Endometrial microvascular endothelial cells (primary cell): ENCODE data around the gene LASP1NB.
"Not testable (repeated sequence)": the region's sequence is repeated elsewhere in the genome, so short reads cannot be mapped to it uniquely, and the experiment has no call there.

Experiments used
- in situ Hi-C: cut with HindIII; loops from 2 replicates; pipeline ENCODE4 v1.10.0; 2017; ENCODE audit warnings: low sequenced_read_pairs, low pct_unique_long_range_greater_than_20kb; ENCODE audit errors: inconsistent ontology term

The LASP1NB gene

DNA sequence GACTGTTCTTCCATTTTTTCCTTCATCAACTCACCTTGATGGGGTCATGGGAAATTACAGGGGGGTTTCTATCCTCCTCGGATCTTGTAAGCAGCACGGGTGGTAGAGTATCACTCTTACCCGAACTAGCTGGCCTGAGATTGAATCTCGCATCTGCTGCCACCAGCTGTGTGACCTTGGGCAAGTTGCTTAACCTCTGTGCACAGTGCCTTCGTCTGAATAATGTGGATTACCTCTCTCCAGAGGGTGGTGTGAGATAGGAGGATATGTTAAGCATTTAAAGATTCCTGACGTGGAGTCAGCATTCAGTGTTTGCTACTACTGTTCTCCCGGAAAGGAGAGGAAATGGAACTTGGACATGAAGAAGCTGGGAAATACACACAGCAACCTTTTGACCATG is 31.1 kb upstream of the LASP1NB start:
- in situ Hi-C loops, result no loop called here

- in situ Hi-C loops, result no loop called here
These were observed 29.0 kb upstream of the LASP1NB start for GRCh38 chr17:38896346-38896954.

DNA sequence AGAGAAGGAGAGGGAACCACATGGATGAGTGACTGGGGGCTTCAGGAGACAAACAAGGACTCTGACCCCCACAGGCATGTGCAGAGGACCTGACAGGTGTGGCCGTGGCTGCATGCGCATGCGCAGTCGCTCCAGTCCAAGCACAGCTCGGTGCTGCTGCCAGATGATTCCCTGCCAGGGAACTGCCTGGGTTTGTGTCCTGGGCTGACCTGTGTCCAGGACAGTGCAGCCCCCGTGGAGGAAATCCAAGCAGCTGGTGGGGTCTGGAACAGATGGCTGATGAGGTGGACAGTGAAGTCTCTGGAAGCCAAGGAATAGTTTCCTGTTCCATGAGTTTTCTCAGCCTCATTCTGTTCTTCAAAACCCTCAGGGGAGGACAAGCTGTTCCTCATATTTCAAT is 28.2 kb upstream of the LASP1NB start:
- in situ Hi-C loops, result no loop called here

DNA sequence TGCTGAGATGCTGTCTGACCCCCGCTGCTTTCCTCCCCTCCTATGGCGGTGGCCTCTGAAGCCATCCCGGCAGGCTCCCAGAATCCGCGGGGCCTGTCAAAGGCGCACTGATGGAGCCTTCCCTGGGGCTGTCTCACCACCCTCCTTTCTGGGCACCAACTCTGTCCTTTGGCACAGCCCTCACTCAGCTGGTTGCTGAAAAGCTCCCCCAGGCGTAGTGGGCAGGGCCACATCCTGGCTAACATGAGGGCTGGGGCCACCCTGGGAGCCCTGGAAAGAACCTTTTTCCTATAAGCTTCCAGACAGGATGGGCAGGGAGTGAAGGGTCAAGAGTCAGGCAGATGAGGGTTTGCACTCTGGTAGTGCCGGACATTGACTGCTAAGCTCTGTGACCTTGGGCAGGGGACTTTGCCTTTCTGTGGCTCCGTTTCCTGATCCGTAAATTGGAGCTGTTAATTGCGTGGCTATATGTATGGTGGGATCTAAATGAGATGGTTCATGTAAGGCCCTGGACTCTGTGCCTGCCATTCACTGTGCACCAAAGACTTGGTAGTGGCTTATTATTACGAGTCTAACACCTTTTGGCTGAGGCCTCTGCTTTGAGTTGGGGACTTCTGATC is 27.6 kb upstream of the LASP1NB start:
- in situ Hi-C loops, result no loop called here

DNA sequence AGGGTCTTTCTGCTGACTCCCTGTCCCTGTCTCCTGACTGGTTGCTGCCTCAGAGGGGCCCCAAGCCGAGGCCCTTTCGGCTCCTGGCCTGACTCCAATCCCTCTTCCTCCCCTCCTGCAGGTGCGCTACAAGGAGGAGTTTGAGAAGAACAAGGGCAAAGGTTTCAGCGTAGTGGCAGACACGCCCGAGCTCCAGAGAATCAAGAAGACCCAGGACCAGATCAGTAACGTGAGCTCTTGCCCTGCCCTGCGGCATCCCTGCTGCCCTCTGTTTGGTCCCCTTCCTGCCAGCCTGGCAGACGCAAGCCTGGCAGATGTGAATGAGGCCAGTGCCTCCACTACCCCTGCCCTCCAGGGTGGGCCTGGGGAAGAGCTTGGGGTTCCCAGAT is 27.1 kb upstream of the LASP1NB start:
- in situ Hi-C loops, result no loop called here

DNA sequence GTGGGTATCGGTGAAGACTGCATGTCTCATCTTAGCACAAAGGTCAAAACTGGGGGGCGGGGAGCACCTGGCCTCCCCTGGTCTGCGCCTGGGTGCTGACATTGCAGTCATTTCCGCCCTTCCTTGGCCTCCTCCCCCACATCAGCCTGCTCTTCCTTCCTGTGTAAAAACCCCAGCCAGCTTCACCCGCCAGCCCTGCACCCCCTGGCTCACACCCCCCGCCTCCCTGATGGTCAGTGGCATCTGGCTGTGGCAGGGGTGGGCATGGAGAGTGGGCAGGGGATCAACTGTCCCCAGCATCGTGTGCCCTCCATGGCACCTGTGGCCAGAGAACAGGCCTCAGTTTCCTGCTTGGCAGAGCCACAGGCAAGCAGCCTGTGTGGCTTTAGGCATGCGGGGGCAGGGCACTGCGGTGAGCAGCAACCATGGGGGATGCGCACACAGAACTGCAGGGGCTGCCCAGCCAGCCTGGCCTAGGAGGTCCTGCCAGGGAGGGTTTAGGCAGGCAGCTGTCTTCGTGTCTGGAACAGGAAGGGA is 26.5 kb upstream of the LASP1NB start:
- in situ Hi-C loops, result no loop called here

DNA sequence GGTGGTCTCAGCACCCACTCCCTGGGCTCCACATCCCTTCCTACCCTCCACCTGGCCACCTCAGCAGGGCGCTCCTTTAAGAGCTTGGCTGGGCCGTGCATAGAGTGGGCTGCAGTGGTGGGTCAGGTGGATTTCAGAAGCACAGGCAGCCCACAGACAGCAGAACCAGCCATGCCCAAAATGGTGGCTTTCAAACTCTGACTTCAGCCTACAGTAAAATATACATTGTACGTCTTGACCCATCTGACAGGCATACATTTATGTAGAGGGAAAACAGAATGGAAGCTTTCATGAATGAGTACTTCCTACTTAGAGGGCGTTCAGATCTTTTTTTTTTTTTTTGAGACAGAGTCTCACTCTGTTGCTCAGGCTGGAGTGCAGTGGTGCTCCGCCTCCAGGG is 26.0 kb upstream of the LASP1NB start:
- in situ Hi-C loops, result no loop called here

- in situ Hi-C loops, result no loop called here
These were observed 24.3 kb upstream of the LASP1NB start for GRCh38 chr17:38900978-38901656.

- in situ Hi-C loops, result no loop called here
These were observed 22.0 kb upstream of the LASP1NB start for GRCh38 chr17:38903404-38903803.

GRCh38 chr17:38904892-38905291 is 20.5 kb upstream of the LASP1NB start:
- in situ Hi-C loops, result no loop called here

- in situ Hi-C loops, result no loop called here
These were observed 20.0 kb upstream of the LASP1NB start for GRCh38 chr17:38905375-38905774.

DNA sequence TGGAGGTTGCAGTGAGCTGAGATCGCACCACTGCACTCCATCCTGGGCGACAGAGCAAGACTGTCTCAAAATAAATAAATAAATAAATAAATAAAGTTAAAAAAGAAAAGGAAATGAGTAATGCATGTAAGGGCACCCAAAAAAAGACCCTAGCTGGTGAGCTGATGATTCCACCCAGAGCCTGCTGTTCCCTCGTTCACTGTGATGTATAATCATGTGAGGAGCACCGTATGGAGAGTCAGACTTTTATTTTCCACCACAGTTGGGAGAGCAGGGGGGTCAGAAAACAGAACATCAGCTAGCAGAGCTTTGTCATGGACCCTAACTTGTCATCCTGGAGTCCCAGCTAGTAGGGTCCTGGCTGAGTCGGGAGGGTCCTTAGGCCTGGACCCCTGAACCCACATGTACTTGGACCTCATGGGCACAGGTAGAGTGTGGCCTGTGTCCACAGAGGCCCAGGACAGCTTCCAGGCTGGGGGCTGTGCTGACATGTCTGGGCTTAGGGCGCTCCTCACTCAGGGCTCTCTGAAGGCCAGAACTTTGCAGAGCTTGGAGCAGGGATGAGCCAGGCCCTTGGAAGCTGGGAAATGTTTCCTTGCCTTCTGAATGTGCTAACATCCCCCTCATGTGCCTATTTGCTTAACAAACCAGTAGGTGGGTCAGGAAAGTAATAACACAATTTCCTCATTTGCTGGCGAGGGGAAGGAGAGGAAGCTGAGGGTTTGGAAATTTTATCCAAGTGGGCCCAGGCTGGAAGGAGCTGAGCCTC is 18.8 kb upstream of the LASP1NB start:
- in situ Hi-C loops, result no loop called here

DNA sequence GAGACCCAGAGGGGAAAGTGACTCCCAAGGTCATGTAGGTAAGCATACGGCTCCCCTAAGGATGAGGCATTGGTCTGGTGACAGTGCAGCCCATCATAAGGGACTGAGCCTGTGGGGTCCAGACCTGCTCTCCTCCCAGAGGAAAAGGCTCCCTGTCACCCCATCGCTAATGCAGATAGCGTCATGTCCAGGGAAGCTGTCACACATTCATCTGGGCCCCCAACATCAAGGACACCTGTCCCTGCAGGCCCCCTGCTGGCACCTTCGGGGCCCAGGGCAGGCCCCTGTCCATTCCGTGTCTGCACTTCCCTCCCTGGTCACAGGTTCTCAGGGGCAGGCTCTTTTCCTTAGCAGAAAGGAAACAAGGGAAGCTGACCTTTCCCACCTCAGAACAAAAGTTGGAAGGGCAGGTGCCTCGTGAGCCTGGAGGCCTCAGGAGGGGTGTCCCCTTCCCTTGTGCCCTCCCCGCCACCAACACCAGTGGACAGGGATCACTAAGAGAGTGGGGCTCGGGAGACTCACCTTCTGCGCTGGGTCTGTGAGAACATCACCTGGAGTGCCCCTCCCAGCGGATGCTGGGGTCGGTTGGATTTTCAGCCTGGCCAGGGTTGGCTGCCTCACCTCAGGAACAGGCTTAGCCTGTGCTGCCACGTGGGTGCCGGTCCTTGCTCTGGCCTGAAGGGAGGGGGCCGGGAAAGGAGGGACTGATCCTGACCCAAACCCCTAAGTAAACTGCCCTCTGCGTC is 17.3 kb upstream of the LASP1NB start:
- in situ Hi-C loops, result no loop called here

- in situ Hi-C loops, result no loop called here
These were observed 16.7 kb upstream of the LASP1NB start for GRCh38 chr17:38908676-38909181.

DNA sequence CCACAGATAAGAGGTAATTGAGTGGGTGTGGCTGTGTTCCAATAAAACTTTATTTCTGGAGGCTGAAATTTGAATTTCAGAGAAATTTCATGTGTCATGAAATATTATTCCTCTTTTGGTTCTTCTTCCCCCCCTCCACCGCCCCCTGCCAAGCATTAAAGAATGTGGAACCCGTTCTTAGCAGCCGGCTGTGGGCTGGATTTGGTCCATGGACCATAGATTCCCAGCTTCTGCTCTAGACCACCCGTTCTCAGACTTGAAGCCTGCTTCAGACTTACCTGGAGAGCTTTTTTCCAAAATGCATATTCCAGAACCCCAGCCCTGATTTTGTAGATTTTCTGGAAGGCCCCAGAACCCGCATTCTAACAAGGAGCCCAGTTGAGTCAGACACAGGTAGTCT is 15.1 kb upstream of the LASP1NB start:
- in situ Hi-C loops, result no loop called here

GRCh38 chr17:38911081-38911730 is 14.2 kb upstream of the LASP1NB start:
- in situ Hi-C loops, result no loop called here

DNA sequence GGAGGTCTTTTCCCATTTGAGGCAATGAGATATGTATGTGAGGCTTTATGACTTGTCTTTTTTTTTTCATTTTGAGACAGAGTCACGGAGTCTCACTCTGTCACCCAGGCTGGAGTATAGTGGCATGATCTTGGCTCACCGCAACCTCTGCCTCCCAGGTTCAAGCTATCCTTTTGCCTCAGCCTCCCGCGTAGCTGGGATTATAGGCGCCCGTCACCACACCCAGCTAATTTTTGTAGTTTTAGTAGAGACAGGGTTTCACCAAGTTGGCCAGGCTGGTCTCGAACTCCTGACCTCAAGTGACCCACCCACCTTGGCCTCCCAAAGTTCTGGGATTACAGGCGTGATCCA is 13.7 kb upstream of the LASP1NB start:
- in situ Hi-C loops, result not testable (repeated sequence)

DNA sequence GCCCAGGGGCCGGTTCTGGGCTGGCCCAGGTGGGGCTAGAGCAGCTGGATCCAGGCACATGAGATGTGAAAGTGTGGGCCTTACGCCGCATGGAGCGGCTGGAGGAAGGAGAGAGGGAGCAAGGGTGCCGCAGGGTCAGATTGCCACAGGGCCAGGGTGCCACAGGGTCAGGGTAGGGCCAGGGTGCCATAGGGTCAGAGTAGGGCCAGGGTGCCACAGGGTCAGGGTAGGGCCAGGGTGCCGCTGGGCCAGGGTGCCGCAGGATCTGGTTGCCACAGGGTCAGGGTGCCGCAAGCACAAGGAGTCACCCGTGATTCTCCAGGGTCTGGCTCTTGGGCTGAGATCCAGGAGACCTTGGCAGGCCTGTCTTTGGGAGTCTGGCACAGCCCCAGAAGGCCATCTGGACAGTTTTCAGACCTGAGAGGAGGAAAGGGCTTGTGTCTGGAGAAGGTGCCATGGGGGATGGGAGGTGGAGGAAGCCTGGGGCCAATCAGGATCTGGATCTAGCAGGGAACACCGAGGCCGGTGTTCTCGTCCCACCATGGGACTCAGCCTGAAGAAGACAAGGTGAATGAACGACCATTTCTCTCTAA is 13.1 kb upstream of the LASP1NB start:
- in situ Hi-C loops, result no loop called here
